HEK293T (cell line): ENCODE results near the gene CUBN.

Source experiments
- CTCF ChIA-PET: fragments of 350-600 bp; formaldehyde crosslinking; extraction: SDS; loops from one replicate; lab custom pipeline; 2021; ENCODE audit warnings: antibody characterized with exemption, inconsistent platforms; lab: Yijun Ruan, JAX
- POLR2A ChIA-PET: fragments of 350-600 bp; formaldehyde crosslinking; extraction: SDS; loops from one replicate; lab custom pipeline; 2020; ENCODE audit warnings: antibody characterized with exemption, inconsistent platforms; lab: Yijun Ruan, JAX
- DNase-seq: peaks from one replicate; pipeline ENCODE4 v3.0.0; 2012; ENCODE audit warnings: mixed read lengths; ENCODE audit errors: extremely low spot score
- ARNT ChIP-seq: fragments of 450-650 bp; IDR thresholded peaks from 2 replicates; pipeline ENCODE4 v1.6.1; 2017; ENCODE audit warnings: mild to moderate bottlenecking
- BHLHE40 ChIP-seq: fragments of 450-650 bp; IDR thresholded peaks from 2 replicates; pipeline ENCODE4 v1.6.1; 2016; ENCODE audit warnings: mild to moderate bottlenecking, moderate library complexity, borderline replicate concordance
- CTBP1 ChIP-seq: fragments of 450-650 bp; IDR thresholded peaks from 2 replicates; pipeline ENCODE4 v1.6.1; 2016; ENCODE audit warnings: borderline replicate concordance
- ELF4 ChIP-seq: fragments of 450-650 bp; IDR thresholded peaks from 2 replicates; pipeline ENCODE4 v1.6.1; 2017; ENCODE audit warnings: antibody characterized with exemption
- FOXA1 ChIP-seq: fragments of 450-650 bp; IDR thresholded peaks from 2 replicates; pipeline ENCODE4 v1.6.1; 2016; ENCODE audit warnings: mild to moderate bottlenecking
- FOXK2 ChIP-seq: fragments of 450-650 bp; IDR thresholded peaks from 2 replicates; pipeline ENCODE4 v1.6.1; 2016; ENCODE audit warnings: mild to moderate bottlenecking
- FOXM1 ChIP-seq: fragments of 450-650 bp; IDR thresholded peaks from 2 replicates; pipeline ENCODE4 v1.6.1; 2017; ENCODE audit warnings: mild to moderate bottlenecking, borderline replicate concordance
- HDGF ChIP-seq: fragments of 450-650 bp; IDR thresholded peaks from 2 replicates; pipeline ENCODE4 v1.6.1; 2017; ENCODE audit warnings: antibody characterized with exemption, borderline replicate concordance
- L3MBTL2 ChIP-seq: fragments of 450-650 bp; conservative IDR thresholded peaks from 2 replicates; pipeline ENCODE4 v1.6.1; 2016; ENCODE audit warnings: mild to moderate bottlenecking
- LEF1 ChIP-seq: fragments of 450-650 bp; IDR thresholded peaks from 2 replicates; pipeline ENCODE4 v1.6.1; 2017; ENCODE audit warnings: mild to moderate bottlenecking, borderline replicate concordance
- NFRKB ChIP-seq: fragments of 450-650 bp; IDR thresholded peaks from 2 replicates; pipeline ENCODE4 v1.6.1; 2016; ENCODE audit warnings: mild to moderate bottlenecking, moderate library complexity
- SP1 ChIP-seq: fragments of 450-650 bp; IDR thresholded peaks from 2 replicates; pipeline ENCODE4 v1.6.1; 2017
- SUZ12 ChIP-seq: fragments of 450-650 bp; IDR thresholded peaks from 2 replicates; pipeline ENCODE4 v1.6.1; 2016; ENCODE audit warnings: mild to moderate bottlenecking
- TARDBP ChIP-seq: fragments of 450-650 bp; IDR thresholded peaks from 2 replicates; pipeline ENCODE4 v1.6.1; 2016
- ZNF384 ChIP-seq: fragments of 450-650 bp; IDR thresholded peaks from 2 replicates; pipeline ENCODE4 v1.6.1; 2016
- TF ChIP-seq, protein P1 (sequence below): fragments of 450-650 bp; IDR thresholded peaks from 2 replicates; pipeline ENCODE4 v1.6.1; 2016

The CUBN gene

DNA sequence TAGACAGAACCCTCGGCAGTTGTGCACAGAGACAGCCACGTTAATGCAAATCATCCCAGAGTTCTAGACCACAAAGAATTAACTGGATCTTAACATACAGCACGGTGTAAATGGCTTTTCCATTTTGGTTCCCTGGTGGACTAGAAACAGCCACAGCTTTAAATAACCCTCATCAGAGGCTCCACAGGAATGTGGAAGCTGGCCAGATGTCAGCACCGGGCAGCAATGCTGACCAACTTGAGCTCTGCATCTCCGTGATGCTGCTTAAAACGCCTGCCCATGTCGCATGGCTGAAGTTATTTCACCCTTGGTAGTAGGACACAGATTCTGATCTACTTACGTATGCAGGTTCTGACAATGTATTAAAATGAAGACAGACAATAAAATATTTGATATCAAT is 336.9 kb downstream of the CUBN start:
- TF ChIP-seq HDGF (no peak), BHLHE40 (no peak), SUZ12 (no peak), L3MBTL2 (no peak), CTBP1 (no peak), ELF4 (no peak), ARNT (no peak), NFRKB (no peak), LEF1 (no peak), SP1 (no peak), ZNF384 (no peak), FOXM1 (no peak), TARDBP (no peak)
- TF ChIP-seq, protein P1, sequence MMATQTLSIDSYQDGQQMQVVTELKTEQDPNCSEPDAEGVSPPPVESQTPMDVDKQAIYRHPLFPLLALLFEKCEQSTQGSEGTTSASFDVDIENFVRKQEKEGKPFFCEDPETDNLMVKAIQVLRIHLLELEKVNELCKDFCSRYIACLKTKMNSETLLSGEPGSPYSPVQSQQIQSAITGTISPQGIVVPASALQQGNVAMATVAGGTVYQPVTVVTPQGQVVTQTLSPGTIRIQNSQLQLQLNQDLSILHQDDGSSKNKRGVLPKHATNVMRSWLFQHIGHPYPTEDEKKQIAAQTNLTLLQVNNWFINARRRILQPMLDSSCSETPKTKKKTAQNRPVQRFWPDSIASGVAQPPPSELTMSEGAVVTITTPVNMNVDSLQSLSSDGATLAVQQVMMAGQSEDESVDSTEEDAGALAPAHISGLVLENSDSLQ = no peak
- ChIA-PET POLR2A (no interaction called here), CTCF (no interaction called here)
- no peak for DNase-seq

DNA sequence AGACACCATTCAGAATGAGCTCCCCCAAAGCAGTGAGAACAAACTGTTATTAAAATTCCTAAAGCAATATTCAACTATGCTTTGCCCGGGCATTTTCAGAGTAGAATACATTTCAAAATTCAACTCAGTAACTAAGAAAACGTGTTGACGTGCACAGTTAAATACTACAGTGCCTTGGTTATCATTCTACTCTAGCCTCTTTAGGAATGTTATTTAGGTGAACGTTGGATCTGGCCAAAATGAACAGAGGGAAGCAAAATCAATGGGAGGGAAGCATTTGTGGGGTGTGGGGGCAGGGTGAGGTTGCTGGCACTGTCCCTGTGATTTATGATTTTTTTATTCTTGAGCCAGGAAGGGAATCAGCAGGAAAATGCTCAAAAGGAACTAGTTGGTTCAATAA is 339.8 kb downstream of the CUBN start:
- ChIA-PET POLR2A (interaction anchor here (2.1 kb wide), 1 partner anchor 28 kb away, joined by 5 read pairs; the partner anchor contains the start of gene RSU1), CTCF (no interaction called here)
- TF ChIP-seq BHLHE40 (no peak), CTBP1 (no peak), HDGF (no peak), TARDBP (no peak), LEF1 (no peak), SP1 (no peak), FOXK2 (no peak), FOXA1 (no peak), FOXM1 (no peak), SUZ12 (no peak), ELF4 (no peak), ZNF384 (no peak), L3MBTL2 (no peak), ARNT (no peak), NFRKB (no peak)
- TF ChIP-seq, protein P1 = no peak
- DNase-seq = no peak

DNA sequence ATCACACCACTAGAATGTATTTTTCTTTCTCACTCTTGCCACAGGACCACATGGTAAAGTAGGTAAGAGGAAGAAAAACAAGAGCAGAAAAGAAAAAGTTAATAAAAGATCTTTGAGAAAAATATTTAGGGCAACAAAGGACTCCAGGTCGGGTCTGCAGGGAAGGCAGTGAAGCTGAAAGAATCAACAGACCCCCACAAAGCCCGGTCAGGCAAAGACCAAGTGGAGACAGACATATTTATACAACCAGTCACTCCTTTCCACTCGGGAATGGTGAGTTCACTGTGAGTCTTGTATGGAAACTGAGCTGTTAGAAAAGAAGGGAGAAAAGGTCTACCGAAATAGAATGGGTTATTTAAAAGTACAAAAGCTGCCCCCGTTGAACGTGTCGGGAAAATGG is 340.4 kb downstream of the CUBN start:
- POLR2A ChIA-PET = interaction anchor here (2.1 kb wide), 1 partner anchor 28 kb away, joined by 5 read pairs; the partner anchor contains the start of gene RSU1
- TF ChIP-seq FOXA1 = no peak
- TF ChIP-seq BHLHE40 = no peak
- no peak for TF ChIP-seq LEF1
- TF ChIP-seq HDGF = no peak
- no peak for TF ChIP-seq ELF4
- no peak for TF ChIP-seq L3MBTL2
- TF ChIP-seq FOXM1 = no peak
- no peak for TF ChIP-seq TARDBP
- TF ChIP-seq ARNT = no peak
- TF ChIP-seq SP1 = no peak
- TF ChIP-seq NFRKB = no peak
- TF ChIP-seq, protein P1 = no peak
- TF ChIP-seq ZNF384 = no peak
- TF ChIP-seq FOXK2 = no peak
- CTCF ChIA-PET = no interaction called here
- no peak for DNase-seq

DNA sequence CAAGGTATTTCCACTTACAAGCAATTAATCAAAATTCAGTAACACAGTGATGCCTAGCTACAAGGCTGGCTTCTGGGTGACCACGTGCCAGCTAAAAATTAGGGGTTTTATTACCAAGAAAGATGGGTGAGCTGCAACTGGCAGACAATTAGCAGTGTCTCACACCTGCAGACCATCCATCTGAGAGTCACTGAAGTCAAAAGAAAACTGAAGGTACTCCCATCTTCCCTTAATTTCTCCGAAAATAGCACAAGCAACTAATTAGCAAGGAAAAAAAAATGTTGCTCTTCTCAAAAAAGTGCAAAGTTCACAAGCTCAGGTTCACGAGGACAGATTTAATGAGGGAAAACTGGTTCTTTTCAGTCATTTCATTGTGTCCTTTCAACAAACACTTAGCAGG is 340.8 kb downstream of the CUBN start:
- TF ChIP-seq ZNF384 (no peak), HDGF (no peak), L3MBTL2 (no peak), FOXK2 (no peak)
- TF ChIP-seq, protein P1 = no peak
- no peak for DNase-seq
- CTCF ChIA-PET = no interaction called here
- POLR2A ChIA-PET = interaction anchor here (2.1 kb wide), 1 partner anchor 29 kb away, joined by 5 read pairs; the partner anchor contains the start of gene RSU1

DNA sequence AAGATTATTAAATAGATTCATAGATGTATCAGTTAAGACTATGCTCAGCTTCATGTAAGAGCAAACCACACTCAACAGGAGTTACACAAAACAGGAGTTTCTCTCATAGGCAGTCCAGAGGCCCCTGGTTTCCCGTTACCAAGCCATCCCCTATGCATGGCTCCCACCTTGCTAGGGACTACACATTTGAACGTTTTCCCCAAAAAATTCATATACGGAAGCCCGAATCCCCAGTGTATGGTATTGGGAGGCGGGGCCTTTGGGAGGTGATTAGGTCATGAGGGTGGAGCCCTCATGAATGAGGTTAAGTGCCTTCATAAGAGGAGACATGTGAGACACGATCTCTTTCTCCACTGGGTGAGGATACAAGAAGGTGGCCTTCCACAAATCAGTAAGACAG is 341.5 kb downstream of the CUBN start:
- TF ChIP-seq FOXA1 (no peak), ELF4 (no peak), TARDBP (no peak), SP1 (no peak), FOXK2 (no peak), L3MBTL2 (no peak), ARNT (no peak), SUZ12 (no peak), NFRKB (no peak), ZNF384 (no peak), FOXM1 (no peak)
- TF ChIP-seq, protein P1 = no peak
- DNase-seq = no peak
- POLR2A ChIA-PET = interaction anchor here (2.1 kb wide), 1 partner anchor 29 kb away, joined by 5 read pairs; the partner anchor contains the start of gene RSU1
- CTCF ChIA-PET = no interaction called here
